ENCODE measurements around the gene METTL9. TPM values are rescaled to one million over a fixed set of nuclear protein-coding genes. Genes with fewer than 3 reads are reported as not detected.
"Not testable (repeated sequence)": the region's sequence is repeated elsewhere in the genome, so short reads cannot be mapped to it uniquely, and the experiment has no call there.

Gene METTL9
- total and polyA plus RNA-seq, 2 experiments from 2014 or later, result 72.5 to 152 TPM

GRCh38 chr16:21635694-21636093, 36.3 kb downstream of the METTL9 start:
- not testable (repeated sequence) for H3K4me2 ChIP-seq; H3K27ac ChIP-seq (ENCODE audit: low read depth); H3K4me3 ChIP-seq; H3K4me3 Mint-ChIP-seq; H3K27ac Mint-ChIP-seq; H2AFZ ChIP-seq; H3K4me1 ChIP-seq (ENCODE audit: insufficient read depth); H3K36me3 ChIP-seq (ENCODE audit: insufficient read depth); H3K27me3 Mint-ChIP-seq (ENCODE audit: insufficient read depth, low read depth, poor library complexity); ATAC-seq; H3K79me2 ChIP-seq (replicated peaks; ENCODE audit: insufficient read depth); H3K9me3 Mint-ChIP-seq; H3F3A ChIP-seq (replicated peaks; ENCODE audit: low read depth); H3K9me2 ChIP-seq (ENCODE audit: insufficient read depth); H4K20me1 ChIP-seq (replicated peaks; ENCODE audit: insufficient read depth); H3K27me3 ChIP-seq (ENCODE audit: insufficient read depth)
- H3K36me3 Mint-ChIP-seq (ENCODE audit: low read depth), result peaks cover 16% of the 10 kb centered on the region; the same call in 2 of the 3 replicates
- DNase-seq (ENCODE audit: low spot score), result peak; percentile 50
- peak in 1 of 2 experiments; percentile 23; a peak in 1 of 4 replicates for TF ChIP-seq CTCF (conservative IDR thresholded peaks at IDR 0.05; ENCODE audit: low read depth in 2 of 2)
- H3K4me1 Mint-ChIP-seq, result peaks cover 17% of the 10 kb centered on the region; the same call in 2 of the 3 replicates

GRCh38 chr16:21637032-21637968, 37.9 kb downstream of the METTL9 start:
- Histone ChIP-seq H2AFZ (no peak overlapping the region), H3K27ac (ENCODE audit: low read depth) (no peak overlapping the region), H3K9me2 (ENCODE audit: insufficient read depth) (no peaks in the 10 kb centered on the region), H3K79me2 (replicated peaks; ENCODE audit: insufficient read depth) (peaks cover 13% of the 10 kb centered on the region; the same call in 1 of the 2 replicates), H3K27me3 (ENCODE audit: insufficient read depth) (no peaks in the 10 kb centered on the region), H3K4me1 (ENCODE audit: insufficient read depth) (peaks cover 8% of the 10 kb centered on the region; the same call in 1 of the 2 replicates), H3K4me2 (no peak overlapping the region), H3K36me3 (ENCODE audit: insufficient read depth) (no peaks in the 10 kb centered on the region), H4K20me1 (replicated peaks; ENCODE audit: insufficient read depth) (peaks cover 3% of the 10 kb centered on the region; the same call in 1 of the 2 replicates), H3K4me3 (no peak overlapping the region), H3F3A (replicated peaks; ENCODE audit: low read depth) (no peaks in the 10 kb centered on the region)
- H3K4me1 Mint-ChIP-seq, result peaks cover 17% of the 10 kb centered on the region; the same call in 2 of the 3 replicates
- H3K27ac Mint-ChIP-seq, result no peak overlapping the region
- no peak overlapping the region for H3K4me3 Mint-ChIP-seq
- H3K9me3 Mint-ChIP-seq, result no peaks in the 10 kb centered on the region
- no peak for DNase-seq (ENCODE audit: low spot score)
- H3K36me3 Mint-ChIP-seq (ENCODE audit: low read depth), result peaks cover 13% of the 10 kb centered on the region; the same call in 1 of the 3 replicates
- H3K27me3 Mint-ChIP-seq (ENCODE audit: insufficient read depth, low read depth, poor library complexity), result peaks cover 2% of the 10 kb centered on the region
- TF ChIP-seq REST (IDR thresholded peaks at IDR 0.05; ENCODE audit: unreplicated experiment) (no peak), POLR2AphosphoS5 (IDR thresholded peaks at IDR 0.05; ENCODE audit: low read depth) (no peak), CREB1 (CRISPR knock-in tag; IDR thresholded peaks at IDR 0.05; ENCODE audit: low read depth) (no peak), ZNF331 (CRISPR knock-in tag; IDR thresholded peaks at IDR 0.05; ENCODE audit: low read depth) (no peak), EZH2phosphoT487 (IDR thresholded peaks at IDR 0.05; ENCODE audit: unreplicated experiment) (no peak), ZNF114 (CRISPR knock-in tag; IDR thresholded peaks at IDR 0.05) (no peak), STAT1 (IDR thresholded peaks at IDR 0.05; ENCODE audit: unreplicated experiment) (no peak), CTCF (conservative IDR thresholded peaks at IDR 0.05; ENCODE audit: low read depth in 2 of 2) (no peak), ETS1 (IDR thresholded peaks at IDR 0.05) (no peak), NANOG (IDR thresholded peaks at IDR 0.05; ENCODE audit: borderline replicate concordance) (no peak)
- ATAC-seq, result peak; percentile 28; the same call in 1 of the 3 replicates

Measured in GM23338 (cell line).